ENCODE results near the gene PDE4B. TPM values are rescaled to one million over a fixed set of nuclear protein-coding genes. Genes with fewer than 3 reads are reported as not detected.
A peak's percentile ranks its signal among the peaks of the same experiment; 100 is the strongest.

The PDE4B gene
- total RNA-seq, 1 donor from 2014 or later, result 37.5 TPM

GRCh38 chr1:66360285-66360724 lies 567.6 kb downstream of the PDE4B start:
- H3K9me3 Mint-ChIP-seq, result no peaks in the 10 kb centered on the region
- H3K4me3 Mint-ChIP-seq, result peak overlapping the region; percentile 31
- peaks cover 51% of the 10 kb centered on the region for H3K4me1 Mint-ChIP-seq
- peak; percentile 49 for TF ChIP-seq CTCF (conservative IDR thresholded peaks at IDR 0.05)
- no peaks in the 10 kb centered on the region for H3K27me3 Mint-ChIP-seq (ENCODE audit: low read depth)
- no peak overlapping the region for H3K27ac Mint-ChIP-seq (ENCODE audit: unreplicated experiment)
- no peak for DNase-seq (ENCODE audit: low read depth, low spot score)
- H3K36me3 Mint-ChIP-seq (ENCODE audit: low read depth), result peaks cover 25% of the 10 kb centered on the region

GRCh38 chr1:66364578-66365391 lies 572.1 kb downstream of the PDE4B start:
- Mint-ChIP-seq H3K27me3 (ENCODE audit: low read depth) (no peaks in the 10 kb centered on the region), H3K27ac (ENCODE audit: unreplicated experiment) (no peak overlapping the region), H3K9me3 (no peaks in the 10 kb centered on the region), H3K4me3 (no peak overlapping the region), H3K4me1 (peaks cover 12% of the 10 kb centered on the region), H3K36me3 (ENCODE audit: low read depth) (peaks cover 47% of the 10 kb centered on the region)
- no peak for DNase-seq (ENCODE audit: low read depth, low spot score)
- no peak for TF ChIP-seq CTCF (conservative IDR thresholded peaks at IDR 0.05)

- Mint-ChIP-seq H3K4me1 (peaks cover 8% of the 10 kb centered on the region), H3K36me3 (ENCODE audit: low read depth) (peaks cover 51% of the 10 kb centered on the region)
Observed at GRCh38 chr1:66365635-66366034, 572.9 kb downstream of the PDE4B start.

GRCh38 chr1:66366634-66367033 lies 573.9 kb downstream of the PDE4B start:
- DNase-seq (ENCODE audit: low read depth, low spot score), result no peak
- no peak for TF ChIP-seq CTCF (conservative IDR thresholded peaks at IDR 0.05)
- Mint-ChIP-seq H3K36me3 (ENCODE audit: low read depth) (peaks cover 57% of the 10 kb centered on the region), H3K27ac (ENCODE audit: unreplicated experiment) (no peak overlapping the region), H3K4me3 (no peak overlapping the region), H3K4me1 (peaks cover 17% of the 10 kb centered on the region), H3K27me3 (ENCODE audit: low read depth) (no peaks in the 10 kb centered on the region), H3K9me3 (no peaks in the 10 kb centered on the region)

More at GRCh38 chr1:66365635-66366034, 572.9 kb downstream of the PDE4B start:
- H3K27me3 Mint-ChIP-seq (ENCODE audit: low read depth), result no peaks in the 10 kb centered on the region
- no peak for TF ChIP-seq CTCF (conservative IDR thresholded peaks at IDR 0.05)
- no peak for DNase-seq (ENCODE audit: low read depth, low spot score)
- H3K9me3 Mint-ChIP-seq, result no peaks in the 10 kb centered on the region
- H3K27ac Mint-ChIP-seq (ENCODE audit: unreplicated experiment), result no peak overlapping the region
- no peak overlapping the region for H3K4me3 Mint-ChIP-seq

GRCh38 chr1:66367369-66367768 lies 574.7 kb downstream of the PDE4B start:
- H3K36me3 Mint-ChIP-seq (ENCODE audit: low read depth), result peaks cover 57% of the 10 kb centered on the region
- no peak for TF ChIP-seq CTCF (conservative IDR thresholded peaks at IDR 0.05)

More at GRCh38 chr1:66367369-66367768, 574.7 kb downstream of the PDE4B start:
- DNase-seq (ENCODE audit: low read depth, low spot score), result no peak
- Mint-ChIP-seq H3K4me3 (no peak overlapping the region), H3K4me1 (peaks cover 19% of the 10 kb centered on the region), H3K9me3 (no peaks in the 10 kb centered on the region), H3K27me3 (ENCODE audit: low read depth) (no peaks in the 10 kb centered on the region), H3K27ac (ENCODE audit: unreplicated experiment) (no peak overlapping the region)
